GM12878 (cell line): Measurements from ENCODE around the gene SRRM5. TPM values are rescaled to one million over a fixed set of nuclear protein-coding genes. Genes with fewer than 3 reads are reported as not detected.

Experiments
- ATAC-seq: fragments of 200-7000 bp; cut with Tn5 transposase; 3 replicates; pipeline ENCODE4 v1.9.1; 2020; ENCODE audit warnings: mild to moderate bottlenecking, moderate library complexity
- BruUV-seq: library from RNA; stranded (reverse); fragments of 400-500 nt; replicated peaks from 2 replicates; lab custom pipeline; 2021; lab: Mats Ljungman, UMichigan
- CTCF ChIA-PET: fragments of 300-600 bp; sonication (Branson Sonifier 250); formaldehyde crosslinking; extraction: SDS; loops from one replicate; lab custom pipeline; 2021; ENCODE audit warnings: inconsistent platforms; lab: Yijun Ruan, JAX
- POLR2A ChIA-PET: fragments of 350-600 bp; formaldehyde crosslinking; extraction: SDS; loops from one replicate; lab custom pipeline; 2021; ENCODE audit warnings: inconsistent platforms; lab: Charles Lee
- RAD21 ChIA-PET: fragments of 300-600 bp; sonication (Branson Sonifier 250); formaldehyde crosslinking; loops from one replicate; lab custom pipeline; 2023; ENCODE audit warnings: antibody characterized with exemption; ENCODE audit not compliant: unreplicated experiment; lab: Charles Lee
- SMC1A ChIA-PET: fragments of 300-600 bp; sonication (Branson Sonifier 250); formaldehyde crosslinking; loops from one replicate; lab custom pipeline; 2023; ENCODE audit not compliant: unreplicated experiment, uncharacterized antibody; lab: Charles Lee
- DNase-seq: peaks from one replicate; pipeline ENCODE4 v3.0.0-alpha.2; 2011; ENCODE audit warnings: low read depth, low spot score
- FAIRE-seq: peaks from 3 replicates; lab custom pipeline; 2011; peaks lifted over from hg19 to GRCh38; lab: Jason Lieb, UNC
- H2AFZ ChIP-seq: 2 replicates; pipeline ENCODE4 v1.6.0; 2011; ENCODE audit warnings: low read depth, low read length, control low read depth; ENCODE audit not compliant: control insufficient read depth
- H3K27ac ChIP-seq: 2 replicates; pipeline ENCODE4 v1.5.1; 2011; ENCODE audit warnings: control low read depth; ENCODE audit not compliant: control insufficient read depth, insufficient read depth
- H3K27me3 ChIP-seq, 2 experiments: replicated peaks in 1 of 2; 2 replicates each; pipeline versions ENCODE4 v1.6.0 to v1.6.1; 2011; ENCODE audit warnings: low read length in 1 of 2; ENCODE audit not compliant: control insufficient read depth in 2 of 2, insufficient read depth in 2 of 2
- H3K36me3 ChIP-seq, 2 experiments: 2 replicates each; pipeline ENCODE4 v1.5.1; 2011; ENCODE audit warnings: low read length in 1 of 2; ENCODE audit not compliant: control insufficient read depth in 2 of 2, insufficient read depth in 2 of 2
- H3K4me1 ChIP-seq: 2 replicates; pipeline ENCODE4 v1.6.1; 2011; ENCODE audit warnings: mild to moderate bottlenecking, low read length, moderate library complexity, mixed read lengths; ENCODE audit not compliant: control insufficient read depth, insufficient read depth
- H3K4me2 ChIP-seq: 2 replicates; pipeline ENCODE4 v1.6.0; 2011; ENCODE audit warnings: control low read depth; ENCODE audit not compliant: control insufficient read depth, insufficient read depth
- H3K4me3 ChIP-seq: fragments of 200-600 bp; sonication (generic); 2 replicates; pipeline ENCODE4 v1.5.1; 2016
- H3K79me2 ChIP-seq: 2 replicates; pipeline ENCODE4 v1.6.0; 2011; ENCODE audit warnings: low read length; ENCODE audit not compliant: control insufficient read depth, insufficient read depth
- H3K9ac ChIP-seq: 2 replicates; pipeline ENCODE4 v1.8.0; 2011; ENCODE audit warnings: low read length, control low read depth, mixed read lengths; ENCODE audit not compliant: control insufficient read depth, insufficient read depth
- H3K9me3 ChIP-seq: replicated peaks from 3 replicates; pipeline ENCODE4 v1.5.1; 2011; ENCODE audit warnings: mild to moderate bottlenecking, low read length; ENCODE audit not compliant: control insufficient read depth, insufficient read depth
- H4K20me1 ChIP-seq: 2 replicates; pipeline ENCODE4 v1.6.0; 2011; ENCODE audit not compliant: control insufficient read depth, insufficient read depth
- BCL11A ChIP-seq: IDR thresholded peaks from 2 replicates; pipeline ENCODE4 v1.6.1; 2011; ENCODE audit warnings: low read depth, low read length
- ESRRA ChIP-seq: IDR thresholded peaks from 2 replicates; pipeline ENCODE4 v1.6.1; 2012; ENCODE audit warnings: mild to moderate bottlenecking, low read length, improper control_type of control experiment
- JUND ChIP-seq: IDR thresholded peaks from 2 replicates; pipeline ENCODE4 v1.6.1; 2012; ENCODE audit warnings: low read depth, mild to moderate bottlenecking, low read length, improper control_type of control experiment, moderate library complexity
- MYC ChIP-seq: IDR thresholded peaks from 2 replicates; pipeline ENCODE4 v1.6.1; 2011; ENCODE audit warnings: mild to moderate bottlenecking, low read length, moderate library complexity, inconsistent platforms; ENCODE audit not compliant: insufficient read depth, insufficient replicate concordance, insufficient read length, severe bottlenecking
- NBN ChIP-seq: fragments of 450-650 bp; IDR thresholded peaks from 2 replicates; pipeline ENCODE4 v1.6.1; 2016
- RAD21 ChIP-seq: IDR thresholded peaks from 2 replicates; pipeline ENCODE4 v1.6.1; 2011; ENCODE audit warnings: mild to moderate bottlenecking, low read depth, low read length, moderate library complexity; ENCODE audit not compliant: insufficient read depth
- RCOR1 ChIP-seq: conservative IDR thresholded peaks from 2 replicates; pipeline ENCODE4 v1.6.1; 2012; ENCODE audit warnings: low read depth, low read length, improper control_type of control experiment
- REST ChIP-seq: IDR thresholded peaks from 2 replicates; pipeline ENCODE4 v1.6.1; 2012; ENCODE audit warnings: mild to moderate bottlenecking, low read depth, low read length
- RUNX3 ChIP-seq: IDR thresholded peaks from 2 replicates; pipeline ENCODE4 v1.6.1; 2012; ENCODE audit warnings: low read length, inconsistent platforms
- SREBF2 ChIP-seq: IDR thresholded peaks from 2 replicates; pipeline ENCODE4 v1.6.1; 2012; ENCODE audit warnings: mild to moderate bottlenecking, low read length
- TCF12 ChIP-seq: IDR thresholded peaks from 2 replicates; pipeline ENCODE4 v1.6.1; 2011; ENCODE audit warnings: low read depth, mild to moderate bottlenecking, low read length
- WGBS: methylation state at CpG from one replicate; pipeline ENCODE4 v1.1.6; 2016; ENCODE audit warnings: low lambda C conversion rate; ENCODE audit not compliant: insufficient replicate concordance, insufficient coverage; ENCODE audit errors: missing lambda C conversion rate; 5-methylcytosine and 5-hydroxymethylcytosine counted together
- in situ Hi-C: fragments of 300-500 bp; cut with MboI; formaldehyde crosslinking; loops from 9 replicates; pipeline ENCODE4 v1.14.3; 2018; ENCODE audit warnings: mixed read lengths
- intact Hi-C: fragments of 100-400 bp; cut with micrococcal nuclease; formaldehyde crosslinking; loops from one replicate; pipeline ENCODE4 v1.14.2; 2022; ENCODE audit not compliant: unreplicated experiment
- polyA plus RNA-seq, 11 experiments: library from polyadenylated mRNA; depleted of rRNA in 4 of 11; unstranded in 6 of 11; stranded (reverse) in 5 of 11; fragments of >200 nt; fragmentation: Nextera tagmentation in 4 of 11; fragmentation: Illumina TruSeq in 1 of 11; extraction: Ambion mirVana in 4 of 11; extraction: Trizol in 1 of 11; gene quantifications; 1 replicate in 1 of 11; 2 replicates in 10 of 11; pipeline versions ENCODE4 v1.2.1 to v1.2.3, GENCODE V29; 2011 to 2016; ENCODE audit warnings: inconsistent platforms in 2 of 11, missing spikeins in 2 of 11, low read depth in 1 of 11
- total RNA-seq, 4 experiments: library from RNA; depleted of rRNA in 3 of 4; stranded (reverse); fragments of >200 nt in 3 of 4; fragmentation: Illumina TruSeq in 1 of 4; extraction: Trizol in 1 of 4; gene quantifications; 2 replicates each; pipeline versions ENCODE4 v1.2.1 to v1.2.3, GENCODE V29; 2013 to 2021
- TF ChIP-seq, protein P1 (sequence below): fragments of 450-650 bp; IDR thresholded peaks from 2 replicates; pipeline ENCODE4 v1.6.1; 2017; ENCODE audit warnings: mild to moderate bottlenecking, low read depth, inconsistent platforms; ENCODE audit not compliant: poor library complexity, severe bottlenecking
- TF ChIP-seq, protein P2 (sequence below), 3 experiments: IDR thresholded peaks in 2 of 3; conservative IDR thresholded peaks in 1 of 3; 2 replicates each; pipeline ENCODE4 v1.5.1; 2011; ENCODE audit warnings: low read depth in 3 of 3, low read length in 3 of 3, mild to moderate bottlenecking in 3 of 3, control low read depth in 2 of 3, moderate library complexity in 2 of 3, inconsistent platforms in 1 of 3, mixed read lengths in 1 of 3; ENCODE audit not compliant: control insufficient read depth in 2 of 3, insufficient read depth in 1 of 3; ENCODE audit errors: extremely low read depth in 1 of 3

The SRRM5 gene
- total and polyA plus RNA-seq, 10 of the 15 experiments (the other 5 are each of a cell fraction or from before 2014, with no cell fraction given), result 0.06 to 0.38 (median 0.24) TPM; not detected in 2

GRCh38 chr19:43626838-43627237 lies 14.9 kb downstream of the SRRM5 start:
- DNase-seq, result no peak
- no peaks in the 10 kb centered on the region for H4K20me1 ChIP-seq
- no peak overlapping the region for H3K27ac ChIP-seq
- intact Hi-C loops (no loop called here), in situ Hi-C loops (no loop called here)
- H3K79me2 ChIP-seq, result no peaks in the 10 kb centered on the region
- H2AFZ ChIP-seq, result no peak overlapping the region
- no peak overlapping the region for H3K4me3 ChIP-seq
- H3K4me2 ChIP-seq, result no peak overlapping the region
- WGBS, result 46% methylated on average over 17 of the region's 17 CpGs
- H3K27me3 ChIP-seq, result no peaks in the 10 kb centered on the region
- H3K4me1 ChIP-seq, result no peaks in the 10 kb centered on the region
- H3K36me3 ChIP-seq, result no peaks in the 10 kb centered on the region
- BruUV-seq, result no TSS peak
- no peaks in the 10 kb centered on the region for H3K9me3 ChIP-seq
- ChIA-PET SMC1A (no interaction called here), POLR2A (no interaction called here), CTCF (interaction anchor here (0.6 kb wide), 1 partner anchor 15 kb away, joined by 3 read pairs; no protein-coding TSS in a partner anchor), RAD21 (no interaction called here)
- no peak overlapping the region for H3K9ac ChIP-seq
- no peak for FAIRE-seq
- ATAC-seq, result no peak
- TF ChIP-seq NBN (no peak), BCL11A (no peak), SREBF2 (no peak), ESRRA (no peak), TCF12 (no peak), RCOR1 (no peak), RAD21 (no peak), RUNX3 (no peak), REST (no peak), MYC (no peak), JUND (no peak)
- TF ChIP-seq, protein P1, sequence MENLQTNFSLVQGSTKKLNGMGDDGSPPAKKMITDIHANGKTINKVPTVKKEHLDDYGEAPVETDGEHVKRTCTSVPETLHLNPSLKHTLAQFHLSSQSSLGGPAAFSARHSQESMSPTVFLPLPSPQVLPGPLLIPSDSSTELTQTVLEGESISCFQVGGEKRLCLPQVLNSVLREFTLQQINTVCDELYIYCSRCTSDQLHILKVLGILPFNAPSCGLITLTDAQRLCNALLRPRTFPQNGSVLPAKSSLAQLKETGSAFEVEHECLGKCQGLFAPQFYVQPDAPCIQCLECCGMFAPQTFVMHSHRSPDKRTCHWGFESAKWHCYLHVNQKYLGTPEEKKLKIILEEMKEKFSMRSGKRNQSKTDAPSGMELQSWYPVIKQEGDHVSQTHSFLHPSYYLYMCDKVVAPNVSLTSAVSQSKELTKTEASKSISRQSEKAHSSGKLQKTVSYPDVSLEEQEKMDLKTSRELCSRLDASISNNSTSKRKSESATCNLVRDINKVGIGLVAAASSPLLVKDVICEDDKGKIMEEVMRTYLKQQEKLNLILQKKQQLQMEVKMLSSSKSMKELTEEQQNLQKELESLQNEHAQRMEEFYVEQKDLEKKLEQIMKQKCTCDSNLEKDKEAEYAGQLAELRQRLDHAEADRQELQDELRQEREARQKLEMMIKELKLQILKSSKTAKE, result no peak
- TF ChIP-seq, protein P2, sequence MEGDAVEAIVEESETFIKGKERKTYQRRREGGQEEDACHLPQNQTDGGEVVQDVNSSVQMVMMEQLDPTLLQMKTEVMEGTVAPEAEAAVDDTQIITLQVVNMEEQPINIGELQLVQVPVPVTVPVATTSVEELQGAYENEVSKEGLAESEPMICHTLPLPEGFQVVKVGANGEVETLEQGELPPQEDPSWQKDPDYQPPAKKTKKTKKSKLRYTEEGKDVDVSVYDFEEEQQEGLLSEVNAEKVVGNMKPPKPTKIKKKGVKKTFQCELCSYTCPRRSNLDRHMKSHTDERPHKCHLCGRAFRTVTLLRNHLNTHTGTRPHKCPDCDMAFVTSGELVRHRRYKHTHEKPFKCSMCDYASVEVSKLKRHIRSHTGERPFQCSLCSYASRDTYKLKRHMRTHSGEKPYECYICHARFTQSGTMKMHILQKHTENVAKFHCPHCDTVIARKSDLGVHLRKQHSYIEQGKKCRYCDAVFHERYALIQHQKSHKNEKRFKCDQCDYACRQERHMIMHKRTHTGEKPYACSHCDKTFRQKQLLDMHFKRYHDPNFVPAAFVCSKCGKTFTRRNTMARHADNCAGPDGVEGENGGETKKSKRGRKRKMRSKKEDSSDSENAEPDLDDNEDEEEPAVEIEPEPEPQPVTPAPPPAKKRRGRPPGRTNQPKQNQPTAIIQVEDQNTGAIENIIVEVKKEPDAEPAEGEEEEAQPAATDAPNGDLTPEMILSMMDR (IDR thresholded peaks at IDR 0.05 in 2 of 3, conservative IDR thresholded peaks at IDR 0.05 in 1 of 3; ENCODE audit: control insufficient read depth in 2 of 3, extremely low read depth in 1 of 3, insufficient read depth in 1 of 3, low read depth in 3 of 3, low read length in 3 of 3), result no peak
